Motor neuron (in vitro differentiated cells): ENCODE data around the gene UBE2I. TPM values are rescaled to one million over a fixed set of nuclear protein-coding genes. Genes with fewer than 3 reads are reported as not detected.
A peak's percentile ranks its signal among the peaks of the same experiment; 100 is the strongest.
"Not testable (repeated sequence)": the region's sequence is repeated elsewhere in the genome, so short reads cannot be mapped to it uniquely, and the experiment has no call there.

Experiments
- ATAC-seq, 8 experiments: fragments of 200-7000 bp; cut with Tn5 transposase; replicated peaks in 6 of 8; 2 replicates each; pipeline ENCODE4 v1.8.0; 2021; ENCODE audit warnings: mild to moderate bottlenecking in 8 of 8, moderate library complexity in 8 of 8
- H3K27ac ChIP-seq, 2 donors: fragments of 250-450 bp; sonication (Bioruptor Pico); 2 replicates each; pipeline ENCODE4 v1.9.0; 2021; ENCODE audit warnings: antibody characterized with exemption in 2 of 2, mild to moderate bottlenecking in 2 of 2, moderate library complexity in 1 of 2
- H3K4me1 ChIP-seq, 2 donors: fragments of 250-450 bp; sonication (Bioruptor Pico); replicated peaks in 1 of 2; 2 replicates each; pipeline ENCODE4 v1.6.1; 2021; ENCODE audit warnings: antibody characterized with exemption in 2 of 2, mild to moderate bottlenecking in 2 of 2, moderate library complexity in 1 of 2
- H3K4me3 ChIP-seq, 5 donors: fragments of 250-450 bp; sonication (Bioruptor Pico); 2 replicates each; pipeline ENCODE4 v1.9.0; 2021; ENCODE audit warnings: antibody characterized with exemption in 5 of 5, mild to moderate bottlenecking in 5 of 5, moderate library complexity in 4 of 5
- WGBS, 10 experiments: fragments of 450-650 bp; shearing (Covaris generic); methylation state at CpG; one replicate each; pipeline ENCODE4 v1.0.0; 2022; 5-methylcytosine and 5-hydroxymethylcytosine counted together
- in situ Hi-C, 9 experiments: fragments of 400-800 bp; cut with MboI; loops; one replicate each; pipeline ENCODE4 v1.15.0; 2021; ENCODE audit warnings: low sequenced_read_pairs in 9 of 9, low pct_unique_long_range_greater_than_20kb in 2 of 9; ENCODE audit not compliant: unreplicated experiment in 9 of 9
- total RNA-seq, 8 experiments: library from RNA; unstranded; fragments of 300-600 nt; gene quantifications; 2 replicates each; pipeline versions ENCODE4 v1.2.3 to v1.2.4, GENCODE V29; 2022

Gene UBE2I
- total RNA-seq, 8 experiments from 2014 or later: 34.9 to 122 (median 59.1) TPM

GRCh38 chr16:1271380-1271723 is 38.1 kb upstream of the UBE2I start:
- H3K4me1 ChIP-seq: peaks cover 0 to 5% of the 10 kb centered on the region in 2 donors
- no peak overlapping the region for H3K4me3 ChIP-seq
- in situ Hi-C loops: no loop called here
- no peak overlapping the region for H3K27ac ChIP-seq
- peak in 2 of 8 experiments; percentile 6 to 9 for ATAC-seq
- 67 to 73% (median 73%) methylated on average over 4 to 6 of the region's 12 CpGs; no CpG with 5 or more reads in 7 of the 10 experiments for WGBS, 10 experiments

DNA sequence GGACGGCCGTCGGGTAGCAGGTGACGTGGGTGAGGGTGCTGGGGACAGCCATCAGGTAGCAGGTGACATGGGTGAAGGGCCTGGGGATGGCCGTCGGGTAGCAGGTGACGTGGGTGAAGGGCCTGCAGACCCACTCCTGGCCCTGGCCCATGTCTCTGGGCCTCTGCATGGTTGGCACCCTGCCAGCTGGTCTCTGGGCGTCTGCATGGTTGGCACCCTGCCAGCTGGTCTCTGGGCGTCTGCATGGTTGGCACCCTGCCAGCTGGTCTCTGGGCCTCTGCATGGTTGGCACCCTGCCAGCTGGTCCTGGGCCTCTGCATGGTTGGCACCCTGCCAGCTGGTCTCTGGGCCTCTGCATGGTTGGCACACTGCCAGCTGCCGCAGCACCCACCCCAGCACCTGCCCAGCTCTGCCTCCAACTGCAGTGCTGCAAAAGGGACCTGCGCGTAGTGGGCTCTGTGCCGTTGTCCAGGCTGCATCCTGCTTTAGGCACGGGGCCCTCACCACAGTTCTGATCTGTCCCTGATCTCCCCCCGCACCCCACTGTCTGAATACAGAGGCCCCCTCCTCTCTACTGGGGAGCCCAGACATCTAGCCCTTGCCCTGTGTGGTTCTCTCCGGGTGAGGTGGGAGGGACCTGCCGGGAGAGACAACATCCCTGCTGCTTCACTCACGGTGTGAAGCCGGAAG is 37.6 kb upstream of the UBE2I start:
- H3K4me3 ChIP-seq, H3K4me1 ChIP-seq, in situ Hi-C loops, H3K27ac ChIP-seq: not testable (repeated sequence)
- ATAC-seq: peak in 7 of 8 experiments; percentile 20 to 88 (median 80)
- 0 to 57% (median 14%) methylated on average over 1 to 4 of the region's 19 CpGs; no CpG with 5 or more reads in 4 of the 10 experiments for WGBS, 10 experiments

GRCh38 chr16:1272453-1273198 is 36.8 kb upstream of the UBE2I start:
- Histone ChIP-seq H3K4me1 (peaks cover 0 to 5% of the 10 kb centered on the region in 2 donors), H3K4me3 (no peak overlapping the region), H3K27ac (no peak overlapping the region)
- peak in 4 of 8 experiments; percentile 5 to 52 (median 12) for ATAC-seq
- WGBS, 10 experiments: 20 to 100% (median 76%) methylated on average over 1 to 2 of the region's 9 CpGs; no CpG with 5 or more reads in 6 of the 10 experiments
- in situ Hi-C loops: no loop called here

DNA sequence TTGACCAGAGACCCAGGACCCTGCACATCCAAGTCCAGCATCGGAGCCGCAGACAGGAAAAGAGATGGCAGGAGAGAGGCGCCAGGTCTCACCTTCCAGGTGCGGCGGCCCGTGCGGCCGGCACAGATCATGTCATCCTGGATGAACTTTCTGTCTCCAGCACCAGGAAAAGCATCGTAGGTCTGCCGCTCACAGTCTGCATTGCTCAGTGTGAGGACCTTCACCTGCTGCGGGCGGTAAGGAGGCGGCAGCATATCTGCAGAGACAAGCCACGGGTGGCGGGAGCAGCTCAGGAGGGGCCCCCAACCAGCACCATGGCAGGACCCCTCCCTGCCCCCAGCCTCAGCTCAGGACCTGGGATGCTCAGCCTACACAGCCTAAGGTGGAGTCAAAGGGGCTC is 35.6 kb upstream of the UBE2I start:
- WGBS, 10 experiments: 40 to 86% (median 75%) methylated on average over 1 to 4 of the region's 15 CpGs; no CpG with 5 or more reads in 6 of the 10 experiments
- Histone ChIP-seq H3K4me3 (no peak overlapping the region), H3K4me1 (peaks cover 0 to 14% of the 10 kb centered on the region in 2 donors), H3K27ac (no peak overlapping the region)
- in situ Hi-C loops: no loop called here
- ATAC-seq: no peak

GRCh38 chr16:1274767-1275166 is 34.7 kb upstream of the UBE2I start:
- 82 to 100% methylated on average over 1 to 2 of the region's 7 CpGs; no CpG with 5 or more reads in 8 of the 10 experiments for WGBS, 10 experiments
- in situ Hi-C loops: no loop called here
- H3K4me3 ChIP-seq: no peak overlapping the region
- no peak overlapping the region for H3K27ac ChIP-seq
- no peak for ATAC-seq
- peaks cover 0 to 17% of the 10 kb centered on the region in 2 donors for H3K4me1 ChIP-seq

DNA sequence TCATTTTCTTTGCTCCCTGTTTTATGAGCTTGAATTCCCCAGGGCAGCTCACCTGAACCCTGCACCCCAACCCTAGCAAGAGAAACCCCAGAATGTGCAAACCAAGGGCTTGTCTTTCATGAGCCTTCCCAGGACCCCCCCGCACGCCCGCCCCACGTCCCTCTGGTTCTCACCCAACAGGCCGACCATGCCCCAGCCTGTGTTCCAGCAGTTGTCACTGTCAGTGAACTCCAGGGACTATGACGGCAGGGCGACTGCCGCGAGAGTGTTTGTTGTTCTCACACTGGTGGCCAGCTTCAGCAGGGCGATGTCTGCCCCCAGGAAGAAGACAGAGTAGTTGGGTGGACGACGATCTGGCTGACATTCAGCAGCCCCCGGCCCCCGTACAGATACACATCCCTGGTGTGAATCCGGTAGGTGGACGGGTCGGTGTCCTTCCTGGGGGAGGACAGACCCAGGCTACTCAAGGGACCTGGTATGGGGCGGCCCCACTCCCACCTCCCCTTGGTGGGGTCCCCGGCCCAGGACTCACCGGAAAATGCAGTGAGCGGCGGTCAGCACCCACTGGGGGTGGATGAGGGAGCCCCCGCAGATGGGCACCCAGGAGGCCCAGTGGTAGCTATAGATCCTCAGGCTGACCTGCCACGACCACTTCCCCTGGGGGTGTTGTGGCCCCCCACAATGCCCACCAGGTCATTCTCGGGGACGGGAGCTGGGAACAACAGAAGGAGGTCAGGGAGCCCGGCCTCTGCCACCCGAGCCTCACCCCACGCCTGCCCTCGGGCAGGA is 33.5 kb upstream of the UBE2I start:
- in situ Hi-C loops: no loop called here
- H3K4me1 ChIP-seq: peaks cover 0 to 17% of the 10 kb centered on the region in 2 donors
- WGBS, 10 experiments: 41 to 65% (median 60%) methylated on average over 3 to 5 of the region's 30 CpGs; no CpG with 5 or more reads in 7 of the 10 experiments

GRCh38 chr16:1276580-1276878 is 32.9 kb upstream of the UBE2I start:
- no peak overlapping the region for H3K27ac ChIP-seq
- H3K4me1 ChIP-seq: peaks cover 0 to 17% of the 10 kb centered on the region in 2 donors
- no peak for ATAC-seq
- H3K4me3 ChIP-seq: no peak overlapping the region
- no CpG with 5 or more reads among the region's 14 CpGs for WGBS, 10 experiments
- in situ Hi-C loops: no loop called here

More for the DNA sequence above, 33.5 kb upstream of the UBE2I start:
- ATAC-seq: no peak
- Histone ChIP-seq H3K4me3 (no peak overlapping the region), H3K27ac (no peak overlapping the region)

DNA sequence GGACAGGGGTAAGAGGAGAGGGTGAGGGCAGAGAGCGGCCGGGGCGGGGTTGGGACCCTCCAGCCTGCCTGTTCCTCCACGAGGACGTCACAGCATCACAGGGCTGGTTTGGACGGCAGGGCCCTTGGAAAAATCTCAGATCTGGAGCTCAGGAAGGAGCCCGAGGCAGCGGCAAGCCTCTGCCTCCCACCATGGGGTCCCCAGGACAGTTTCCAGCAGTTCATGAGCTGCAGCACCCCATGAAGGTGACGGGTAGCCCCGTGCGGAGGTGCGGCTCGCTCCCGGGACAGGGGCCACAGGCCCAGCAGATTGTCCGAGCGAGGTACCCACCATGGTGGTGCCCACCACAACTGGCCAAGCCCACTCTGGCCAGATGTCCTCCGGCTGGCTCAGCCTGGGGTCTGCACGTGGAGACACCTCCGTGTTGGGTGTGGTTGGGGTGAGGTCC is 32.3 kb upstream of the UBE2I start:
- ATAC-seq: no peak
- Histone ChIP-seq H3K4me1 (peaks cover 0 to 15% of the 10 kb centered on the region in 2 donors), H3K4me3 (no peak overlapping the region), H3K27ac (no peak overlapping the region)
- in situ Hi-C loops: no loop called here
- 58 to 96% methylated on average over 3 to 4 of the region's 19 CpGs; no CpG with 5 or more reads in 8 of the 10 experiments for WGBS, 10 experiments

DNA sequence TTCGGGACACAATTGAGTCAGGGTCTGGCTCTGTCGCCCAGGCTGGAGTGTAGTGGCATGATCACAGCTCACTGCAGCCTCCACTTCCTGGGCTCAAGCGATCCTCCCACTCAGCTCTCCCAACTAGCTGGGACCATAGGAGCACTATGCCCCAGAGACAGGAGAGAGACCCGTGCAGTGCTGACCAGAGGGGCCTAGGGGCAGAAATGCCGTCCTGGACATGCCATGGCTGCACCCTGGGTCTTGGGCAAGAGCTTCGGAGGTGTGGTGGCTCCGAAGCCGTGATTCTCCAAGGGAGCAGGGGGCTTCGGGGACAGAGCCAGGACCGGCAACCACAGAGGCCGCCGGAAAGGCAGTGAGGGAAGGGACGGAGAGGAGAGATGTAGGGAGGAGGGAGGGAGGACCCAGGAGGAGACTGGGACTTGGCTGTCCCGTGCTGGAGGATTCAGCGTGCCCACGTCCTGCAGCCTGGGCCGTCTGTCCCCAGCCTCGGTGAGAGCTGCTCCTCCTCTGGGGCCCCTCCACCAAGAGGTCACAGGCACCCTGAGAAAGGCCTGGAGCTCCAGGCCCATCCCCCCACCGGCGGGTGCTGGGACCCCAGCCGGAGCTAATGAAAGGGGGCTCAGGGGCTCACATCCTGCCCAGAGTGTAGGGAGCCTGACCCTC is 31.7 kb upstream of the UBE2I start:
- H3K27ac ChIP-seq: no peak overlapping the region
- WGBS, 10 experiments: 50 to 70% methylated on average over 2 to 4 of the region's 21 CpGs; no CpG with 5 or more reads in 8 of the 10 experiments
- no peak overlapping the region for H3K4me3 ChIP-seq
- in situ Hi-C loops: no loop called here
- H3K4me1 ChIP-seq: peaks cover 0 to 12% of the 10 kb centered on the region in 2 donors
- peak in 2 of 8 experiments; percentile 13 to 14 for ATAC-seq

- in situ Hi-C loops: no loop called here
- ATAC-seq: peak; percentile 22 to 69 (median 39)
- Histone ChIP-seq H3K4me3 (no peak overlapping the region), H3K27ac (no peak overlapping the region), H3K4me1 (peaks cover 0 to 12% of the 10 kb centered on the region in 2 donors)
- 10 to 35% methylated on average over 4 to 7 of the region's 18 CpGs; no CpG with 5 or more reads in 8 of the 10 experiments for WGBS, 10 experiments
Measured at GRCh38 chr16:1278477-1278876, 31.0 kb upstream of the UBE2I start.

GRCh38 chr16:1279081-1279944 is 30.1 kb upstream of the UBE2I start:
- no peak overlapping the region for H3K4me3 ChIP-seq
- no peak for ATAC-seq
- 12 to 100% (median 95%) methylated on average over 3 of the region's 30 CpGs; no CpG with 5 or more reads in 7 of the 10 experiments for WGBS, 10 experiments
- H3K27ac ChIP-seq: no peak overlapping the region
- in situ Hi-C loops: no loop called here
- peaks cover 0 to 12% of the 10 kb centered on the region in 2 donors for H3K4me1 ChIP-seq
